ENCODE data around the gene POLD1. TPM values are rescaled to one million over a fixed set of nuclear protein-coding genes. Genes with fewer than 3 reads are reported as not detected.
"Not testable (repeated sequence)": the region's sequence is repeated elsewhere in the genome, so short reads cannot be mapped to it uniquely, and the experiment has no call there.

POLD1 gene
- total and polyA plus RNA-seq, 12 donors: 1.9 to 93.9 (median 17.8) TPM

GRCh38 chr19:50341091-50341564, 43.0 kb upstream of the POLD1 start:
- no peaks in the 10 kb centered on the region for H3K27me3 ChIP-seq
- no peak for DNase-seq
- H3K4me3 ChIP-seq: no peak overlapping the region
- intact Hi-C loops (cut with DNase I): no loop called here
- H3K4me1 ChIP-seq (replicated peaks in 1 of 2): no peaks in the 10 kb centered on the region
- no peaks in the 10 kb centered on the region for H3K36me3 ChIP-seq (replicated peaks in 1 of 2)
- H3K9me3 ChIP-seq (replicated peaks in 1 of 3): no peaks in the 10 kb centered on the region
- TF ChIP-seq POLR2A (IDR thresholded peaks at IDR 0.05) (no peak), CTCF (IDR thresholded peaks at IDR 0.05) (no peak)
- H3K27ac ChIP-seq: no peak overlapping the region
- WGBS, 4 donors: 79 to 87% (median 85%) methylated on average over 3 of the region's 3 CpGs

DNA sequence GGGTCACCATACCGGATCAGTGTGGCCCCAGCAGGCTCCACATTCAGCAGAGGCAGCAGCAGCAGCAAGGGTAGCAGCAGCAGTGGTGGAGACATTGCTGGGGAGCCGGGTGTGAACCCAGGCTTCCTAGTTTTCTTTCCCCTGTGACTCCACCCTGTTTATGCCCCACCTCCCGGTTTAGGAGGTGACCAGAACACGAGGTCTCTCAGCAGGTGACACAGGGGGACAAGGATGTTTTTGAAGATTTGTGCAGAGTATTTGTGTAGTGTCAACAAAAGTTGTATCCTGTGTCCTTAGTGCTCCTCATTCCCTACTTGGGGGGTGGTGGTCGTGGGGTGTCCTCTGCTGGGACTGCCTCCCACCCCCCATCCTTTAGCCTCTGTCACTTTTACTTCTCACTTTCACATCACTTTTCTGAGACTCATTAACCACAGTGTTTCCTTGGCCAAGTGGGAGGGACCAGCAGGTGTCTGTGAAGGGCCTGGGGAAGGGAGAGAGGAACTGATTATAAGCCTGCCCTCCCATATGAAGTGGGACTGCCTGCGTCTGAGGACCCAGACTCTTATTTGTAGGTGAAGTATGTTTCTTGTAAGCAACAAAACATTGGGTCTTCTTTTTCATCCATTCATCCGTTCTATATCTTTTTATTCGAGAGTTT, 39.4 kb upstream of the POLD1 start:
- H3K36me3 ChIP-seq (replicated peaks in 1 of 2): no peaks in the 10 kb centered on the region
- no peaks in the 10 kb centered on the region for H3K27me3 ChIP-seq
- no peak overlapping the region for H3K27ac ChIP-seq
- intact Hi-C loops (cut with DNase I): no loop called here
- TF ChIP-seq POLR2A (IDR thresholded peaks at IDR 0.05) (no peak), CTCF (IDR thresholded peaks at IDR 0.05) (no peak)
- H3K4me3 ChIP-seq: no peak overlapping the region
- no peaks in the 10 kb centered on the region for H3K9me3 ChIP-seq (replicated peaks in 1 of 3)
- no peaks in the 10 kb centered on the region for H3K4me1 ChIP-seq (replicated peaks in 1 of 2)
- no peak for DNase-seq
- 65 to 74% (median 67%) methylated on average over 8 of the region's 8 CpGs for WGBS, 4 donors

GRCh38 chr19:50347089-50347581, 37.0 kb upstream of the POLD1 start:
- H3K27me3 ChIP-seq; H3K9me3 ChIP-seq (replicated peaks in 1 of 3); intact Hi-C loops (cut with DNase I); H3K36me3 ChIP-seq (replicated peaks in 1 of 2); H3K27ac ChIP-seq; DNase-seq; H3K4me3 ChIP-seq; H3K4me1 ChIP-seq (replicated peaks in 1 of 2): not testable (repeated sequence)
- 67 to 71% (median 69%) methylated on average over 8 of the region's 8 CpGs for whole genome bisulfite sequencing, 4 donors

DNA sequence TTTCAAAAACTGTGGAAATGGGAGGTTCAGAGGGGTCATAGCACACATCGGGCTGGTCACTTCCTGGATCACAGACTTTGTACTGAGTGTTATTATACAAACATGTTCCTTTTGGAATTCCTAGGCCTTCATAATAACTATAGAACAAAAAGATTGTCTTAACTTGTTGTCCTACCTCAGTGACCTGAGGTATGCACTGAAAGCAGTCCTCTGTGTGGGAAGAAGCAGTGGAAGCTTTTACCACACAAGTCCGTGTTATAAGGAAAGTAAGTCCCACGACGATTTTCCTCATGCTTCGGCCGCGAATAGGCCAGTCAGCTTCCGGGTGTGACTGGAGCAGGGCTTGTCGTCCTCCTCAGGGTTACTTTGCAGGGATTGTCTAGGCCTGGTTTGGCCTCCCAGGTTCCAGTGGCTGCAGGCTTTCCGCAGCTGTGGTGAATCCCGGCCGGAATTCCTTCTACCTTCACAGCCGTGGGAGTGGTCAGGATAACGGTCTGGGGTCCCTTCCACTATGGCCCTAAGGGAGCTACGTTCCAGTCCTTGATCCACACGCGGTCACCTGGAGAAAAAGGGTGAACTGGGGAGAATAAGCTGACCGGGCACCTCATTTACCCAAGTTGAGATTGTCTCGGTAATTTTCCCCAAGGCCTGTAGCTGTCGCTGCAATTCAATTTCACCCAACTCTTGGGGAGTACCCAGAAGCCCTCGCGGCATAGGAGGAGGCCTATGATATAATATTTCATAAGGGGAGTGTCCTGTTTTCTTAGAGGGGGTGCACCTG, 34.7 kb upstream of the POLD1 start:
- WGBS, 4 donors: 65 to 77% (median 75%) methylated on average over 19 to 22 of the region's 22 CpGs
- Histone ChIP-seq H3K4me3 (no peak overlapping the region), H3K4me1 (replicated peaks in 1 of 2) (no peaks in the 10 kb centered on the region), H3K9me3 (replicated peaks in 1 of 3) (no peaks in the 10 kb centered on the region), H3K27ac (peak overlapping the region in 1 of 5 donors; percentile 47), H3K36me3 (replicated peaks in 1 of 2) (no peaks in the 10 kb centered on the region), H3K27me3 (no peaks in the 10 kb centered on the region)
- DNase-seq: no peak
- intact Hi-C loops (cut with DNase I): loop anchor here in 1 of 2 donors (10.0 kb wide), 1 partner anchor 435 kb away; no protein-coding TSS in a partner anchor
- TF ChIP-seq POLR2A (IDR thresholded peaks at IDR 0.05) (no peak), CTCF (IDR thresholded peaks at IDR 0.05) (no peak)
